Measurements from ENCODE around the gene TMEM14C.
"Not testable (repeated sequence)": the region's sequence is repeated elsewhere in the genome, so short reads cannot be mapped to it uniquely, and the experiment has no call there.

Gene TMEM14C

GRCh38 chr6:10720960-10721849 is 1.7 kb upstream of the TMEM14C start:
- DNase-seq (ENCODE audit: low read depth, low spot score), result not testable (repeated sequence)

DNA sequence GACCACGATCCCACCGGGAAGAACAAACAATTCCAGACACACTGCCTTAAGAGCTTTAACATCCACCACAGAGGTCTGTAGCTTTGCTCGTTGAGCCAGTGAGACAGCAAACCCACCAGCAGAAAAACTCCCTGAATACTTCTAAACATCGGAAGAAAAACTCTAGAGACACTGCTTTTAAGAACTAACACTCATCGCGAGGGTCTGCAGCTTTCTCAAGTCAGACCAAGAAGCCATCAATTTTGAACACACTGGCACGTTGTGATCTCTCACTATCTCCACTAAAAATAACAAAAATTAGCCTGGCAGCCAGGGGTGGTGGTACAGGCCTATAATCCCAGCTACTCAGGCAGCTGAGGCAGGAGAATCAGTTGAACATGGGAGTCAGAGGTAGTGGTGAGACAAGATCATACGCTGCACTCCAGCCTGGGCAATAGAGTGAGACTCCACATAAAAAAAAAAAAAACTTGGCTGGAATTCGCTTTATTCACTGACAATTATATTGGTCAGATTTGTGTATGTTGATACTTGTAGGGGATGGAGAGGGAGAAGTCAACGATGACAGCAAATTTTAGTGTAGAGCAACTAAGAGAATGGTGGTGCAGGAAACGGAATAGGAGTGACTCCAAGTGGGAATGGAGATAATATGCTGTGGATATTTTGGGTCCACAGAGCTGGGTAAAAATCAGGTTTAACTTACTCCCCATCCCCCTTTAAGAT is 860 bp upstream of the TMEM14C start:
- no peak for DNase-seq (ENCODE audit: low read depth, low spot score)

GRCh38 chr6:10722570-10722819 is 375 bp upstream of the TMEM14C start:
- no peak for DNase-seq (ENCODE audit: low read depth, low spot score)

GRCh38 chr6:10723567-10723881 is 654 bp downstream of the TMEM14C start:
- DNase-seq (ENCODE audit: low read depth, low spot score), result no peak

DNA sequence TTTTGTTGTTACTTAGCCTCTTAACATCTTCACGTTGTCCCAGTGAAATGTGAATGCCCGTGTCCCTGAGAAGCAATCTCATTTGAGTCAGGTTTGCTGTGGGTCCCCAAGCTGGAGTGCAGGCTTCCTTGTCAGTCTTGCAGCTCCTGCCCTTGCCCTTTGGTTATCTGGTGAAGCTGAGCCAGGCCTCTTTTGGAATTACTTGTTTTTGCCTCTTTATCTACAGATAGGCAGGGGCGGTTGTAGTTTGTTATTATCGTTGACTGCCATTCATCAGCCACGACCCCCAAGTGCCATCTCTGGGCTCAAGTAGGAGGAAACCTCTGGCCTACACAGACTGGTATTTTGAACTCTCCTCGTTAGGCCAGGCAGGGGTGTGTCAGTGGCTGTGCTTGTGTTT is 2.2 kb downstream of the TMEM14C start:
- no peak for DNase-seq (ENCODE audit: low read depth, low spot score)

- no peak for DNase-seq (ENCODE audit: low read depth, low spot score)
Measured at GRCh38 chr6:10725716-10726115, 2.8 kb downstream of the TMEM14C start.

- no peak for DNase-seq (ENCODE audit: low read depth, low spot score)
Measured at GRCh38 chr6:10730254-10730653, 7.4 kb downstream of the TMEM14C start.

- no peak for DNase-seq (ENCODE audit: low read depth, low spot score)
Measured at GRCh38 chr6:10733151-10733715, 10.4 kb downstream of the TMEM14C start.

DNA sequence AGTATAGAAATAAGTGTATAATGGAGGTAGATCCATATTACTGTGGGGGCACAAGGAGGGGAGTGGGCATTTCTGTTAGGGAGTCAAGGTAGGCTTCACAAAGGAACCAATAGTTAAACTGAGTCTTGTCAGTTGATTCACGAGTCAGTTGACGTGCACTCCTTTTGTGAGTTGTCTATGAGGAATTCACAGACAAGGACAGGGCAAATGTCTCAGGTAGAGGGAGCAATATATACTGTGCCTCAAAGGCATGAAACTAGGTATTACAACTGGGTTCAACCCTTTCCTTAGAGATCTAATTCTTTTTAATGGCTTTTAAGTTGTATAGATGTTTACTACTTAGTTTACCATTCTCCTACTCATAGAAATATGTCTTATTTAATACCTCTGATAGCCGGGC is 11.0 kb downstream of the TMEM14C start:
- no peak for DNase-seq (ENCODE audit: low read depth, low spot score)

DNA sequence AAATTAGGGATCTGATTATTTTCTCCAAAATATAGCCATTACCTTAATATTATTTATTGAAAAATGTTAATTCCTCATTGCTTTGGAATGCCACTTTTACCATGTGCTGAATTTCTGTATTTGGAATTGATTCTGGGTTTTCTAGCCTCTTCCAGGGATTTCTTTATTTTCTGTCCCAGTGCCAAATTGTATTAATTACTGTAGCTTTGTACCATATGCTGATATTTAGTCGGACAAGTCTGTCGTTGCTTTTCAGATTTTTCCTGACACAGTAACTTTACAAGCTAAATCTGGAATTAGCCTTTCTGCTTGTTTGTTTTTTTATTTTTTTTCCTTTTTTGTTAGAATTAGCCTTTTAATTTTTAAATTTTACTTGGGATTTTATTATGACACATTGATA is 13.9 kb downstream of the TMEM14C start:
- DNase-seq (ENCODE audit: low read depth, low spot score), result no peak

DNA sequence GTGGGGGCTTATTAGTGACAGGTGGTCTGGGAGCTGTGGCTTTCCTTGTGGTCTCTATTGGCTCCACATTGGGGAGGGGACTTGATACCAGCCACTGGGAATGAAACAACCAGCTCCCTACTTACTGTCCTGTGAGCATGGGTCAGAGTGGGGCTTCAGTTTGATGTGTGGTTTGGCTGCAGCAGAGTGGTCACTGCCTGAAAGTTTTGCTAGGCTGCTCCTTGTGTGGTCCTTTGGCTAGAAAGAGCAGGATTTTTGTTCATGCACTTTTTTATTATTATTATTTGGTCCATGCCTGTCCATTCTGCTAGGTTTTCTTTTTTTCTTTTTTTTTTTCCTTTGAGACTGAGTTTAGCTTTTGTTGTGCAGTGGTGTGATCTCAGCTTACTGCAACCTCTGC is 17.2 kb downstream of the TMEM14C start:
- DNase-seq (ENCODE audit: low read depth, low spot score), result no peak

GRCh38 chr6:10741643-10742042 is 18.8 kb downstream of the TMEM14C start:
- not testable (repeated sequence) for DNase-seq (ENCODE audit: low read depth, low spot score)

- DNase-seq (ENCODE audit: low read depth, low spot score), result no peak
Measured at GRCh38 chr6:10742251-10742650, 19.4 kb downstream of the TMEM14C start.

DNA sequence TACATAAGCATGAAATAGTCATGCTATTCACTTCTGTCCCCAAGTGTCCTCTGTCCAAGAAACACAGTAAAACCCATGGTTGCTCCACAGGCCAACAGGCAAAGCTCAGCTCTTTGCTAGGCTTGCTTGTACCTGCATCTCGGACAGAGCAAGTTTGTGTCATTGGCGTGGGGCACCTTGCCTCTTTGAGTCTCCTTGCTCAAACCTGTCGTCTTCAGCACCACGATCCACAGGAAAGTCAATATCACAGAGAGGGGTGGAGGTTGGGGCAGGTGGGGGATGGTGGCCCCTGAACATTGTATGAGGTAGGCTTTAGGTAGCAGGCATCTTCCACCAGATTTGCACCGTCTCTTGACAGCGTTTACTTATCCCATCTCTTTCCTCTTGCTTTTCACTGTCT is 20.6 kb downstream of the TMEM14C start:
- no peak for DNase-seq (ENCODE audit: low read depth, low spot score)

- DNase-seq (ENCODE audit: low read depth, low spot score), result no peak
Measured at GRCh38 chr6:10745116-10745515, 22.2 kb downstream of the TMEM14C start.

- no peak for DNase-seq (ENCODE audit: low read depth, low spot score)
Measured at GRCh38 chr6:10746915-10747250, 24.0 kb downstream of the TMEM14C start.

DNA sequence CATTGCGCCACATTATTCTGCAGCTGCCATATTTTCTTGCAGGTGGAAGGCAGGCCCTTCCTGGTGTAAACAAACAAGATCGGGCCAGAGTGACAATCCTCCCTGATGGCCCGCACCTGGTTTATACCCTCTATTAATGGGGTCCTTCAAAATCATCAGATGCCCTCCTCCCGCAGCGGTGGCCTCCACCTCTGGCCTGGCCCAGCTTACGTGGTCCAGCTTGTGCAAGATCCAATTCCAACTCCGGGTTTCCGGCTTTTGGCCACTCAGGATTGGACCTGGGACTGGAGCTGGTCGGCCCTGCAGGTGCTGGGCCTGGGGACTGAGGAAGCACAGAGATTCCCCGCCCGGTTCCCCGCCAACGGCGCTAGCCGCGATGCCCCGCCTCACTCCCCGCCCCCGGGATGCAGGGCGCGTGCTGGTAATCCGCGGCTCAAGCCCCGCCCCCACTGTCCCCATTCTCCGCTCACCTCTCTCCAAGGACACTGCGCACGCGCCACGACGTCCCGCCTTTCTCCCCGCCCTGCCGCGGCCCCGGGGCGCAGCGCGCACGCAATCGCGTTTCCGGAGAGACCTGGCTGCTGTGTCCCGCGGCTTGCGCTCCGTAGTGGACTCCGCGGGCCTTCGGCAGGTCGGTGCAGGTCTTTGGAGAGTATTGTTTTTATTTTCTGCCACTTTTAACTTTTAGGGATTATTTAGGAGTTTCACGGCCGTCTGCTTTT is 24.5 kb downstream of the TMEM14C start, which contains the start of gene TMEM14B:
Gene TMEM14B (plus strand): TSS at position 555 of the 722 bp plus-strand sequence. CDS start 1,441 bp downstream, outside the sequence.
- DNase-seq (ENCODE audit: low read depth, low spot score), result peak; percentile 99

GRCh38 chr6:10749734-10750133 is 26.9 kb downstream of the TMEM14C start:
- DNase-seq (ENCODE audit: low read depth, low spot score), result no peak

- not testable (repeated sequence) for DNase-seq (ENCODE audit: low read depth, low spot score)
Measured at GRCh38 chr6:10750568-10750967, 27.7 kb downstream of the TMEM14C start.

DNA sequence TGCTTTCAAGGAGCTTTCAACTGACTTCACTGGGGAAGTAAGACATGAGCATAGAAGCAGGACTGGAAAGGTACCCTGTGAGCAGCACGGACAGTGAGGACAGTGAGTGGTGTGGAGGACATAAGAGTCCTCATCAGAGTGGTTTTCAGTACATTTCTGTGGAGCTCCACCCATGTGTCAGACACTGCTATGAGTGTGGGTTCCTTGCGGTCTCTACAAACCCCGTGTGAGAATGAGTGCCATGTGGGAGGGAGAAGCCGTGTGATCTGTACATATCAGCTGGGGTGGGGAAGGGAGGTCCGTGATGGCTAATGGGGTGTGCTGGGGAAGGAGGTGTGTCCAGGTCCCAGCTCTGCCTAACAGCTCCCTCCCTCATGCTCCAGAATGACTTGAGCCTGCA is 28.9 kb downstream of the TMEM14C start:
- not testable (repeated sequence) for DNase-seq (ENCODE audit: low read depth, low spot score)

DNA sequence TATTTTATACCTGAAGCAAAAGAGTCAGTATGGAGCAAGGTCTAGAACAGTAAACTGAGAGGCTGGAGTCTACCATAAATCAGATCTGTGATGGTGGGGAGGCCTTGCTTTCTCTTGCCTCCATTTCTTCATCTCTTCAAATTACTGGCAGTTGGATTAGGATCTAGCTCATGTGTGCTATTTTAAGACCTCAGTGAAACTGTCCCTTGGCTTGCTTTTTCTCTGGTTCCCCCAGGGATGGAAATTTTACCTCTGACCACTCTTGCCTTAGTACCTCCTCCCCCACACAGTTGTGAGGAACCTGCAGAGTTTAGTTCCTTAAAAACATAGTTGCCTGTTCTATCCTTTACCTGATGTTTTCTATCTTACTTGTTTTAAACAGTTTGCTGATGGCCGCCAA is 33.2 kb downstream of the TMEM14C start:
- no peak for DNase-seq (ENCODE audit: low read depth, low spot score)

GRCh38 chr6:10759312-10759839 is 36.5 kb downstream of the TMEM14C start:
- DNase-seq (ENCODE audit: low read depth, low spot score), result no peak
